Calu3 (cell line): ENCODE results near the gene FCAMR. TPM values are rescaled to one million over a fixed set of nuclear protein-coding genes. Genes with fewer than 3 reads are reported as not detected.

Source experiments
- BruUV-seq: library from RNA; stranded (reverse); fragments of 400-500 nt; replicated peaks from 2 replicates; lab custom pipeline; 2021; lab: Mats Ljungman, UMichigan
- CTCF ChIA-PET: fragments of 300-600 bp; sonication (Branson Sonifier 250); formaldehyde crosslinking; loops from one replicate; lab custom pipeline; 2022; ENCODE audit warnings: antibody characterized with exemption; lab: Charles Lee
- DNase-seq: peaks from one replicate; pipeline ENCODE4 v3.0.0; 2022
- H3K27ac Mint-ChIP-seq: one replicate; pipeline ENCODE4 v1.8.0; 2022; ENCODE audit warnings: mixed read lengths; ENCODE audit not compliant: unreplicated experiment
- H3K27me3 Mint-ChIP-seq: one replicate; pipeline ENCODE4 v1.8.0; 2022; ENCODE audit warnings: mixed read lengths; ENCODE audit not compliant: unreplicated experiment
- H3K36me3 Mint-ChIP-seq: one replicate; pipeline ENCODE4 v1.8.0; 2022; ENCODE audit warnings: mild to moderate bottlenecking, moderate library complexity, mixed read lengths; ENCODE audit not compliant: insufficient read depth, unreplicated experiment
- H3K4me1 Mint-ChIP-seq: one replicate; pipeline ENCODE4 v1.8.0; 2022; ENCODE audit warnings: mild to moderate bottlenecking, low read depth, mixed read lengths; ENCODE audit not compliant: unreplicated experiment
- H3K4me3 Mint-ChIP-seq: one replicate; pipeline ENCODE4 v1.8.0; 2022; ENCODE audit warnings: mild to moderate bottlenecking, low read depth, moderate library complexity, mixed read lengths; ENCODE audit not compliant: unreplicated experiment
- H3K9me3 Mint-ChIP-seq: one replicate; pipeline ENCODE4 v1.8.0; 2022; ENCODE audit warnings: low read depth, mixed read lengths; ENCODE audit not compliant: unreplicated experiment
- CTCF ChIP-seq: fragments of 200-600 bp; IDR thresholded peaks from one replicate; pipeline ENCODE4 v1.8.0; 2022; ENCODE audit warnings: antibody characterized with exemption; ENCODE audit not compliant: unreplicated experiment
- intact Hi-C: fragments of 100-400 bp; cut with micrococcal nuclease; formaldehyde crosslinking; loops from one replicate; pipeline ENCODE4 v1.10.0; 2022; ENCODE audit not compliant: unreplicated experiment
- total RNA-seq: library from RNA; stranded (reverse); gene quantifications from 2 replicates; pipeline ENCODE4 v1.2.3, GENCODE V29; 2022

The FCAMR gene
- total RNA-seq, 1 experiment from 2014 or later: not detected

- no TSS peak for BruUV-seq
- peaks cover 20% of the 10 kb centered on the region for H3K27me3 Mint-ChIP-seq
- CTCF ChIA-PET: interaction anchor here (0.9 to 2.1 kb wide), 2 partner anchors 22 to 66 kb away, joined by 3 to 8 read pairs; no protein-coding TSS in a partner anchor
- H3K4me3 Mint-ChIP-seq: no peak overlapping the region
- no peak for DNase-seq
- H3K36me3 Mint-ChIP-seq: peaks cover 7% of the 10 kb centered on the region
- no peaks in the 10 kb centered on the region for H3K9me3 Mint-ChIP-seq
- no peak overlapping the region for H3K27ac Mint-ChIP-seq
- intact Hi-C loops: loop anchor here (2.0 kb wide), 1 partner anchor 187 kb away; no protein-coding TSS in a partner anchor
- peaks cover 19% of the 10 kb centered on the region for H3K4me1 Mint-ChIP-seq
- no peak for TF ChIP-seq CTCF
These were observed 56.3 kb downstream of the FCAMR start for GRCh38 chr1:206913766-206914537.

- TF ChIP-seq CTCF: peak; percentile 84
- Mint-ChIP-seq H3K27ac (no peak overlapping the region), H3K9me3 (no peaks in the 10 kb centered on the region), H3K4me3 (no peak overlapping the region), H3K27me3 (peaks cover 20% of the 10 kb centered on the region), H3K36me3 (peaks cover 9% of the 10 kb centered on the region), H3K4me1 (peaks cover 25% of the 10 kb centered on the region)
- intact Hi-C loops: loop anchor here (1.0 to 2.0 kb wide), 4 partner anchors 70 to 278 kb away; no protein-coding TSS in a partner anchor
- CTCF ChIA-PET: interaction anchor here (0.5 to 2.6 kb wide), 39 partner anchors 9 to 300 kb away, joined by 3 to 49 read pairs (median 3); partner anchors contain the start of genes C1orf116, DYRK3, EIF2D and FCMR
- BruUV-seq: no TSS peak
- DNase-seq: peak; percentile 82
These were observed 57.7 kb downstream of the FCAMR start for GRCh38 chr1:206912445-206913095.

- intact Hi-C loops: loop anchor here (1.0 to 2.0 kb wide), 2 partner anchors 46 to 166 kb away; partner anchors contain the start of gene IL20
- peaks cover 28% of the 10 kb centered on the region for H3K4me1 Mint-ChIP-seq
- H3K4me3 Mint-ChIP-seq: no peak overlapping the region
- CTCF ChIA-PET: interaction anchor here (0.7 to 2.6 kb wide), 4 partner anchors 71 to 176 kb away, joined by 3 to 20 read pairs (median 4); no protein-coding TSS in a partner anchor
- no peak overlapping the region for H3K27ac Mint-ChIP-seq
- peak; percentile 85 for TF ChIP-seq CTCF
- H3K36me3 Mint-ChIP-seq: peaks cover 9% of the 10 kb centered on the region
- peak; percentile 64 for DNase-seq
- H3K9me3 Mint-ChIP-seq: no peaks in the 10 kb centered on the region
- no TSS peak for BruUV-seq
- H3K27me3 Mint-ChIP-seq: peaks cover 18% of the 10 kb centered on the region
These were observed 59.1 kb downstream of the FCAMR start for GRCh38 chr1:206911064-206911663.

GRCh38 chr1:206909883-206910318 lies 60.4 kb downstream of the FCAMR start:
- CTCF ChIA-PET: interaction anchor here (0.6 to 2.0 kb wide), 17 partner anchors 9 to 482 kb away, joined by 3 to 9 read pairs (median 5); partner anchors contain the start of gene PIGR
- peaks cover 6% of the 10 kb centered on the region for H3K27me3 Mint-ChIP-seq
- intact Hi-C loops: loop anchor here (2.0 kb wide), 1 partner anchor 45 kb away; the partner anchor contains the start of gene IL20
- peaks cover 41% of the 10 kb centered on the region for H3K4me1 Mint-ChIP-seq
- no peak for TF ChIP-seq CTCF
- peaks cover 9% of the 10 kb centered on the region for H3K36me3 Mint-ChIP-seq
- no peaks in the 10 kb centered on the region for H3K9me3 Mint-ChIP-seq
- no peak overlapping the region for H3K27ac Mint-ChIP-seq
- no TSS peak for BruUV-seq
- peak overlapping the region; percentile 62 for H3K4me3 Mint-ChIP-seq
- no peak for DNase-seq
